Liver (tissue), 9 donors: Measurements from ENCODE around the gene ACADM. TPM values are rescaled to one million over a fixed set of nuclear protein-coding genes. Genes with fewer than 3 reads are reported as not detected.

Experiments used
- DNase-seq: peaks from one replicate; pipeline ENCODE4 v3.0.0-alpha.2; 2017; ENCODE audit warnings: low spot score
- H3K27ac ChIP-seq, 2 donors: one replicate each; pipeline ENCODE4 v1.7.0; 2013; ENCODE audit warnings: inconsistent platforms in 2 of 2, low read length in 2 of 2, control low read depth in 1 of 2, low read depth in 1 of 2, mild to moderate bottlenecking in 1 of 2
- H3K27me3 ChIP-seq, 4 donors: one replicate each; pipeline versions ENCODE4 v1.6.1 to v1.7.0; 2013; ENCODE audit warnings: low read length in 3 of 4, inconsistent platforms in 1 of 4, mild to moderate bottlenecking in 1 of 4, moderate library complexity in 1 of 4; ENCODE audit not compliant: control insufficient read depth in 4 of 4, insufficient read depth in 4 of 4
- H3K36me3 ChIP-seq, 4 donors: one replicate each; pipeline versions ENCODE4 v1.6.1 to v1.7.0; 2013; ENCODE audit warnings: low read length in 3 of 4, mild to moderate bottlenecking in 3 of 4, low read depth in 1 of 4, moderate library complexity in 1 of 4; ENCODE audit not compliant: control insufficient read depth in 4 of 4, insufficient read depth in 3 of 4
- H3K4me1 ChIP-seq, 4 donors: one replicate each; pipeline versions ENCODE4 v1.6.1 to v1.7.0; 2013; ENCODE audit warnings: low read length in 3 of 4, mild to moderate bottlenecking in 3 of 4, moderate library complexity in 1 of 4; ENCODE audit not compliant: control insufficient read depth in 4 of 4, insufficient read depth in 4 of 4
- H3K4me3 ChIP-seq, 3 donors: one replicate each; pipeline versions ENCODE4 v1.6.1 to v1.7.0; 2013; ENCODE audit warnings: low read length in 3 of 3, control low read depth in 1 of 3, low read depth in 1 of 3, mild to moderate bottlenecking in 1 of 3
- H3K9ac ChIP-seq, 2 donors: one replicate each; pipeline ENCODE4 v1.7.0; 2013; ENCODE audit warnings: low read length in 2 of 2, mild to moderate bottlenecking in 2 of 2, moderate library complexity in 2 of 2, control low read depth in 1 of 2, low read depth in 1 of 2
- H3K9me3 ChIP-seq, 4 donors: one replicate each; pipeline versions ENCODE4 v1.6.1 to v1.7.0; 2013; ENCODE audit warnings: low read length in 3 of 4; ENCODE audit not compliant: control insufficient read depth in 4 of 4
- EGR1 ChIP-seq, 2 donors: IDR thresholded peaks; 2 replicates each; pipeline ENCODE4 v1.6.1; 2016 to 2018; ENCODE audit warnings: antibody characterized with exemption in 2 of 2, low read depth in 2 of 2
- FOXA1 ChIP-seq: IDR thresholded peaks from 2 replicates; pipeline ENCODE4 v1.6.1; 2016; ENCODE audit warnings: antibody characterized with exemption
- FOXA2 ChIP-seq: IDR thresholded peaks from 2 replicates; pipeline ENCODE4 v1.6.1; 2016; ENCODE audit warnings: antibody characterized with exemption
- GABPA ChIP-seq, 2 donors: IDR thresholded peaks in 1 of 2; conservative IDR thresholded peaks in 1 of 2; 2 replicates each; pipeline ENCODE4 v1.6.1; 2016; ENCODE audit warnings: antibody characterized with exemption in 2 of 2, mild to moderate bottlenecking in 1 of 2, moderate library complexity in 1 of 2
- HNF4A ChIP-seq, 2 donors: conservative IDR thresholded peaks; 2 replicates each; pipeline ENCODE4 v1.6.1; 2016; ENCODE audit warnings: antibody characterized with exemption in 2 of 2, mild to moderate bottlenecking in 2 of 2
- HNF4G ChIP-seq: IDR thresholded peaks from 2 replicates; pipeline ENCODE4 v1.6.1; 2016; ENCODE audit warnings: antibody characterized with exemption
- JUND ChIP-seq, 2 donors: IDR thresholded peaks; 2 replicates each; pipeline ENCODE4 v1.6.1; 2016; ENCODE audit warnings: antibody characterized with exemption in 2 of 2
- NR2F2 ChIP-seq: IDR thresholded peaks from 2 replicates; pipeline ENCODE4 v1.6.1; 2016; ENCODE audit warnings: antibody characterized with exemption
- RAD21 ChIP-seq, 2 donors: IDR thresholded peaks; 2 replicates each; pipeline ENCODE4 v1.6.1; 2016; ENCODE audit warnings: antibody characterized with exemption in 2 of 2, mild to moderate bottlenecking in 2 of 2
- RXRA ChIP-seq, 2 donors: IDR thresholded peaks; 2 replicates each; pipeline ENCODE4 v1.6.1; 2017 to 2018; ENCODE audit warnings: antibody characterized with exemption in 2 of 2, mild to moderate bottlenecking in 1 of 2
- SP1 ChIP-seq: IDR thresholded peaks from 2 replicates; pipeline ENCODE4 v1.6.1; 2018; ENCODE audit warnings: antibody characterized with exemption, mild to moderate bottlenecking
- TAF1 ChIP-seq: conservative IDR thresholded peaks from 2 replicates; pipeline ENCODE4 v1.6.1; 2016; ENCODE audit warnings: antibody characterized with exemption, mild to moderate bottlenecking
- YY1 ChIP-seq: IDR thresholded peaks from 2 replicates; pipeline ENCODE4 v1.6.1; 2016; ENCODE audit warnings: antibody characterized with exemption, mild to moderate bottlenecking
- WGBS: extraction: QIAGEN DNeasy Blood & Tissue Kit; methylation state at CpG from one replicate; pipeline ENCODE4 v1.1.7; 2013; 5-methylcytosine and 5-hydroxymethylcytosine counted together
- polyA plus RNA-seq, 2 donors: library from polyadenylated mRNA; stranded (reverse) in 1 of 2; unstranded in 1 of 2; fragments of 200-250 nt in 1 of 2; fragments of >200 nt in 1 of 2; fragmentation: Nextera tagmentation in 1 of 2; extraction: Ambion mirVana in 1 of 2; gene quantifications; one replicate each; pipeline versions ENCODE4 v1.2.1 to v1.2.3, GENCODE V29; 2013 to 2015
- total RNA-seq, 2 donors: library from RNA; depleted of rRNA; stranded (reverse); fragments of >200 nt; gene quantifications; one replicate each; pipeline ENCODE4 v1.2.3, GENCODE V29; 2014
- TF ChIP-seq, protein P1 (sequence below): fragments of 150-350 bp; IDR thresholded peaks from 2 replicates; pipeline ENCODE4 v1.5.1; 2017; ENCODE audit warnings: improper control_type of control experiment, low read depth, low read length; ENCODE audit not compliant: missing input control
- TF ChIP-seq, protein P2 (sequence below): IDR thresholded peaks from 2 replicates; pipeline ENCODE4 v1.6.1; 2016; ENCODE audit warnings: antibody characterized with exemption
- TF ChIP-seq, protein P3 (sequence below): IDR thresholded peaks from 2 replicates; pipeline ENCODE4 v1.6.1; 2016; ENCODE audit warnings: antibody characterized with exemption
- TF ChIP-seq, protein P4 (sequence below): IDR thresholded peaks from 2 replicates; pipeline ENCODE4 v1.6.1; 2016; ENCODE audit warnings: antibody characterized with exemption
- TF ChIP-seq, protein P5 (sequence below): IDR thresholded peaks from 2 replicates; pipeline ENCODE4 v1.6.1; 2016; ENCODE audit warnings: antibody characterized with exemption, mild to moderate bottlenecking
- donor health status: healthy.
- donor health status: healthy.
- donor health status: healthy.
- donor health status: healthy.
- donor health status: healthy.

Gene ACADM
- total and polyA plus RNA-seq, 4 donors, result 68.3 to 175 (median 149) TPM

DNA sequence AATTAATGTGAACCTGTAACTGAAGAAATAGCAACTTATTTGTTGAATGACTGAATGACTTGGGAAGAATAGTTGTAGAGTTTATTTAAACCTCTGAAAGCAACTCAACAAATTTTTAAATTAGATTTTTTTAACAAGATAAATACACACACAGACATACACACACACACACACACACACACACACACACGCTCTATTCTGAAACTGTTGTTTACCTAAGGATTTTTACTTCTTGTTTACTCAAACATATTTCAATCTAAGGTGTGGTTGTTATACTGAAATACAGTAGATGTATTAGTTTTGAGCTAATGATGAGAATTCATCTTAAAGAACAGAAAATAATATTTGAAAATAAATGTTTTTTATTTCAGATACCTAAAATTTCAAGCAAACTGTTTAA, 11.5 kb downstream of the ACADM start:
- Histone ChIP-seq H3K9ac (no peak overlapping the region), H3K27me3 (no peaks in the 10 kb centered on the region), H3K27ac (no peak overlapping the region), H3K4me1 (no peaks in the 10 kb centered on the region), H3K9me3 (no peaks in the 10 kb centered on the region), H3K36me3 (peaks cover 13 to 63% (median 48%) of the 10 kb centered on the region in 4 donors), H3K4me3 (no peak overlapping the region)
- no peak for DNase-seq
- WGBS, result 82% methylated on average over 1 of the region's 1 CpG
- TF ChIP-seq, protein P1, sequence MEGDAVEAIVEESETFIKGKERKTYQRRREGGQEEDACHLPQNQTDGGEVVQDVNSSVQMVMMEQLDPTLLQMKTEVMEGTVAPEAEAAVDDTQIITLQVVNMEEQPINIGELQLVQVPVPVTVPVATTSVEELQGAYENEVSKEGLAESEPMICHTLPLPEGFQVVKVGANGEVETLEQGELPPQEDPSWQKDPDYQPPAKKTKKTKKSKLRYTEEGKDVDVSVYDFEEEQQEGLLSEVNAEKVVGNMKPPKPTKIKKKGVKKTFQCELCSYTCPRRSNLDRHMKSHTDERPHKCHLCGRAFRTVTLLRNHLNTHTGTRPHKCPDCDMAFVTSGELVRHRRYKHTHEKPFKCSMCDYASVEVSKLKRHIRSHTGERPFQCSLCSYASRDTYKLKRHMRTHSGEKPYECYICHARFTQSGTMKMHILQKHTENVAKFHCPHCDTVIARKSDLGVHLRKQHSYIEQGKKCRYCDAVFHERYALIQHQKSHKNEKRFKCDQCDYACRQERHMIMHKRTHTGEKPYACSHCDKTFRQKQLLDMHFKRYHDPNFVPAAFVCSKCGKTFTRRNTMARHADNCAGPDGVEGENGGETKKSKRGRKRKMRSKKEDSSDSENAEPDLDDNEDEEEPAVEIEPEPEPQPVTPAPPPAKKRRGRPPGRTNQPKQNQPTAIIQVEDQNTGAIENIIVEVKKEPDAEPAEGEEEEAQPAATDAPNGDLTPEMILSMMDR, result no peak
- TF ChIP-seq, protein P2, sequence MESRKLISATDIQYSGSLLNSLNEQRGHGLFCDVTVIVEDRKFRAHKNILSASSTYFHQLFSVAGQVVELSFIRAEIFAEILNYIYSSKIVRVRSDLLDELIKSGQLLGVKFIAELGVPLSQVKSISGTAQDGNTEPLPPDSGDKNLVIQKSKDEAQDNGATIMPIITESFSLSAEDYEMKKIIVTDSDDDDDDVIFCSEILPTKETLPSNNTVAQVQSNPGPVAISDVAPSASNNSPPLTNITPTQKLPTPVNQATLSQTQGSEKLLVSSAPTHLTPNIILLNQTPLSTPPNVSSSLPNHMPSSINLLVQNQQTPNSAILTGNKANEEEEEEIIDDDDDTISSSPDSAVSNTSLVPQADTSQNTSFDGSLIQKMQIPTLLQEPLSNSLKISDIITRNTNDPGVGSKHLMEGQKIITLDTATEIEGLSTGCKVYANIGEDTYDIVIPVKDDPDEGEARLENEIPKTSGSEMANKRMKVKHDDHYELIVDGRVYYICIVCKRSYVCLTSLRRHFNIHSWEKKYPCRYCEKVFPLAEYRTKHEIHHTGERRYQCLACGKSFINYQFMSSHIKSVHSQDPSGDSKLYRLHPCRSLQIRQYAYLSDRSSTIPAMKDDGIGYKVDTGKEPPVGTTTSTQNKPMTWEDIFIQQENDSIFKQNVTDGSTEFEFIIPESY, result no peak
- no peak for TF ChIP-seq RAD21 (IDR thresholded peaks at IDR 0.05)

DNA sequence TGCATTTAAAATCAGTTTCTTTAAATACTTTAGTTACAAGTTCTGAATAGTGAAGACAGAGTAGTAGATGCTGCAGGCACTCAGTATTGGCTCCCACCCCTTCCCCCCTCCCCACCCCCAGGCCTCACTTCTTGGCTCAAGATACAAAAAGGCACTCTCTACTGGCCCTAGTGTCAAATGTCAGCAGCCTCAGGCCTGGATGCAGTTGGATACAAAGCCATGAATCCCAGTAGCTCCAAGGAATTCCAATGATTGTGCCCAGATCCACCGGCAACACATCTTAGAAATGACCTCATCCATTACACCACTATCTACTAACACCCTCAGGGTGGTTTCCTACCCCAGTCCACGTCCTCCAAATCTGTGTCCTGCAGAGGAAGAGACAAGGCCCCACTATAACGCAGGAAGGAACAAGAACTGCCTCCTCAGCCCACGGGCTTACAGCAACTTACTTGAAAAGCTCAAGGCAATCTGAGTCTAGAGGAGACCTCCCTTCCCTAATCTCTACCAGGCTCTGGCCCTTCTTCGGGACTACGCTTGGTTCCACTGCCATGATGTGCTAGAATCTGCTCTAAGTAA, 17.6 kb downstream of the ACADM start:
- peaks cover 10 to 65% (median 48%) of the 10 kb centered on the region in 4 donors for H3K36me3 ChIP-seq
- no peaks in the 10 kb centered on the region for H3K9me3 ChIP-seq
- no peaks in the 10 kb centered on the region for H3K4me1 ChIP-seq
- H3K27ac ChIP-seq, result no peak overlapping the region
- H3K27me3 ChIP-seq, result no peaks in the 10 kb centered on the region
- no peak overlapping the region for H3K9ac ChIP-seq
- DNase-seq, result no peak
- no peak for TF ChIP-seq FOXA2
- TF ChIP-seq HNF4A (conservative IDR thresholded peaks at IDR 0.05), result no peak
- TF ChIP-seq NR2F2, result no peak
- TF ChIP-seq SP1, result no peak
- TF ChIP-seq, protein P3, sequence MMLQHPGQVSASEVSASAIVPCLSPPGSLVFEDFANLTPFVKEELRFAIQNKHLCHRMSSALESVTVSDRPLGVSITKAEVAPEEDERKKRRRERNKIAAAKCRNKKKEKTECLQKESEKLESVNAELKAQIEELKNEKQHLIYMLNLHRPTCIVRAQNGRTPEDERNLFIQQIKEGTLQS, result no peak
- TF ChIP-seq, protein P4, sequence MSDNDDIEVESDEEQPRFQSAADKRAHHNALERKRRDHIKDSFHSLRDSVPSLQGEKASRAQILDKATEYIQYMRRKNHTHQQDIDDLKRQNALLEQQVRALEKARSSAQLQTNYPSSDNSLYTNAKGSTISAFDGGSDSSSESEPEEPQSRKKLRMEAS, result no peak
- TF ChIP-seq GABPA (IDR thresholded peaks at IDR 0.05 in 1 of 2, conservative IDR thresholded peaks at IDR 0.05 in 1 of 2), result no peak
- TF ChIP-seq RAD21 (IDR thresholded peaks at IDR 0.05), result no peak
- TF ChIP-seq, protein P5, sequence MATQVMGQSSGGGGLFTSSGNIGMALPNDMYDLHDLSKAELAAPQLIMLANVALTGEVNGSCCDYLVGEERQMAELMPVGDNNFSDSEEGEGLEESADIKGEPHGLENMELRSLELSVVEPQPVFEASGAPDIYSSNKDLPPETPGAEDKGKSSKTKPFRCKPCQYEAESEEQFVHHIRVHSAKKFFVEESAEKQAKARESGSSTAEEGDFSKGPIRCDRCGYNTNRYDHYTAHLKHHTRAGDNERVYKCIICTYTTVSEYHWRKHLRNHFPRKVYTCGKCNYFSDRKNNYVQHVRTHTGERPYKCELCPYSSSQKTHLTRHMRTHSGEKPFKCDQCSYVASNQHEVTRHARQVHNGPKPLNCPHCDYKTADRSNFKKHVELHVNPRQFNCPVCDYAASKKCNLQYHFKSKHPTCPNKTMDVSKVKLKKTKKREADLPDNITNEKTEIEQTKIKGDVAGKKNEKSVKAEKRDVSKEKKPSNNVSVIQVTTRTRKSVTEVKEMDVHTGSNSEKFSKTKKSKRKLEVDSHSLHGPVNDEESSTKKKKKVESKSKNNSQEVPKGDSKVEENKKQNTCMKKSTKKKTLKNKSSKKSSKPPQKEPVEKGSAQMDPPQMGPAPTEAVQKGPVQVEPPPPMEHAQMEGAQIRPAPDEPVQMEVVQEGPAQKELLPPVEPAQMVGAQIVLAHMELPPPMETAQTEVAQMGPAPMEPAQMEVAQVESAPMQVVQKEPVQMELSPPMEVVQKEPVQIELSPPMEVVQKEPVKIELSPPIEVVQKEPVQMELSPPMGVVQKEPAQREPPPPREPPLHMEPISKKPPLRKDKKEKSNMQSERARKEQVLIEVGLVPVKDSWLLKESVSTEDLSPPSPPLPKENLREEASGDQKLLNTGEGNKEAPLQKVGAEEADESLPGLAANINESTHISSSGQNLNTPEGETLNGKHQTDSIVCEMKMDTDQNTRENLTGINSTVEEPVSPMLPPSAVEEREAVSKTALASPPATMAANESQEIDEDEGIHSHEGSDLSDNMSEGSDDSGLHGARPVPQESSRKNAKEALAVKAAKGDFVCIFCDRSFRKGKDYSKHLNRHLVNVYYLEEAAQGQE, result no peak
- TF ChIP-seq, protein P1, result no peak
- TF ChIP-seq YY1, result no peak
- TF ChIP-seq JUND (IDR thresholded peaks at IDR 0.05), result no peak
- TF ChIP-seq HNF4G, result no peak
- TF ChIP-seq EGR1 (IDR thresholded peaks at IDR 0.05; ENCODE audit: low read depth in 2 of 2), result no peak
- TF ChIP-seq, protein P2, result no peak
- no peak for TF ChIP-seq TAF1
- TF ChIP-seq FOXA1, result no peak
- TF ChIP-seq RXRA (IDR thresholded peaks at IDR 0.05), result no peak
- H3K4me3 ChIP-seq, result no peak overlapping the region
- WGBS, result 89% methylated on average over 6 of the region's 6 CpGs
